ENCODE measurements around the gene P2RX5. TPM values are rescaled to one million over a fixed set of nuclear protein-coding genes. Genes with fewer than 3 reads are reported as not detected.

P2RX5 gene
- total and polyA plus RNA-seq, 2 experiments from 2014 or later = 7.5 to 13.6 TPM

GRCh38 chr17:3699951-3700350 is 4.0 kb upstream of the P2RX5 start (continued):
- TF ChIP-seq, protein P1, sequence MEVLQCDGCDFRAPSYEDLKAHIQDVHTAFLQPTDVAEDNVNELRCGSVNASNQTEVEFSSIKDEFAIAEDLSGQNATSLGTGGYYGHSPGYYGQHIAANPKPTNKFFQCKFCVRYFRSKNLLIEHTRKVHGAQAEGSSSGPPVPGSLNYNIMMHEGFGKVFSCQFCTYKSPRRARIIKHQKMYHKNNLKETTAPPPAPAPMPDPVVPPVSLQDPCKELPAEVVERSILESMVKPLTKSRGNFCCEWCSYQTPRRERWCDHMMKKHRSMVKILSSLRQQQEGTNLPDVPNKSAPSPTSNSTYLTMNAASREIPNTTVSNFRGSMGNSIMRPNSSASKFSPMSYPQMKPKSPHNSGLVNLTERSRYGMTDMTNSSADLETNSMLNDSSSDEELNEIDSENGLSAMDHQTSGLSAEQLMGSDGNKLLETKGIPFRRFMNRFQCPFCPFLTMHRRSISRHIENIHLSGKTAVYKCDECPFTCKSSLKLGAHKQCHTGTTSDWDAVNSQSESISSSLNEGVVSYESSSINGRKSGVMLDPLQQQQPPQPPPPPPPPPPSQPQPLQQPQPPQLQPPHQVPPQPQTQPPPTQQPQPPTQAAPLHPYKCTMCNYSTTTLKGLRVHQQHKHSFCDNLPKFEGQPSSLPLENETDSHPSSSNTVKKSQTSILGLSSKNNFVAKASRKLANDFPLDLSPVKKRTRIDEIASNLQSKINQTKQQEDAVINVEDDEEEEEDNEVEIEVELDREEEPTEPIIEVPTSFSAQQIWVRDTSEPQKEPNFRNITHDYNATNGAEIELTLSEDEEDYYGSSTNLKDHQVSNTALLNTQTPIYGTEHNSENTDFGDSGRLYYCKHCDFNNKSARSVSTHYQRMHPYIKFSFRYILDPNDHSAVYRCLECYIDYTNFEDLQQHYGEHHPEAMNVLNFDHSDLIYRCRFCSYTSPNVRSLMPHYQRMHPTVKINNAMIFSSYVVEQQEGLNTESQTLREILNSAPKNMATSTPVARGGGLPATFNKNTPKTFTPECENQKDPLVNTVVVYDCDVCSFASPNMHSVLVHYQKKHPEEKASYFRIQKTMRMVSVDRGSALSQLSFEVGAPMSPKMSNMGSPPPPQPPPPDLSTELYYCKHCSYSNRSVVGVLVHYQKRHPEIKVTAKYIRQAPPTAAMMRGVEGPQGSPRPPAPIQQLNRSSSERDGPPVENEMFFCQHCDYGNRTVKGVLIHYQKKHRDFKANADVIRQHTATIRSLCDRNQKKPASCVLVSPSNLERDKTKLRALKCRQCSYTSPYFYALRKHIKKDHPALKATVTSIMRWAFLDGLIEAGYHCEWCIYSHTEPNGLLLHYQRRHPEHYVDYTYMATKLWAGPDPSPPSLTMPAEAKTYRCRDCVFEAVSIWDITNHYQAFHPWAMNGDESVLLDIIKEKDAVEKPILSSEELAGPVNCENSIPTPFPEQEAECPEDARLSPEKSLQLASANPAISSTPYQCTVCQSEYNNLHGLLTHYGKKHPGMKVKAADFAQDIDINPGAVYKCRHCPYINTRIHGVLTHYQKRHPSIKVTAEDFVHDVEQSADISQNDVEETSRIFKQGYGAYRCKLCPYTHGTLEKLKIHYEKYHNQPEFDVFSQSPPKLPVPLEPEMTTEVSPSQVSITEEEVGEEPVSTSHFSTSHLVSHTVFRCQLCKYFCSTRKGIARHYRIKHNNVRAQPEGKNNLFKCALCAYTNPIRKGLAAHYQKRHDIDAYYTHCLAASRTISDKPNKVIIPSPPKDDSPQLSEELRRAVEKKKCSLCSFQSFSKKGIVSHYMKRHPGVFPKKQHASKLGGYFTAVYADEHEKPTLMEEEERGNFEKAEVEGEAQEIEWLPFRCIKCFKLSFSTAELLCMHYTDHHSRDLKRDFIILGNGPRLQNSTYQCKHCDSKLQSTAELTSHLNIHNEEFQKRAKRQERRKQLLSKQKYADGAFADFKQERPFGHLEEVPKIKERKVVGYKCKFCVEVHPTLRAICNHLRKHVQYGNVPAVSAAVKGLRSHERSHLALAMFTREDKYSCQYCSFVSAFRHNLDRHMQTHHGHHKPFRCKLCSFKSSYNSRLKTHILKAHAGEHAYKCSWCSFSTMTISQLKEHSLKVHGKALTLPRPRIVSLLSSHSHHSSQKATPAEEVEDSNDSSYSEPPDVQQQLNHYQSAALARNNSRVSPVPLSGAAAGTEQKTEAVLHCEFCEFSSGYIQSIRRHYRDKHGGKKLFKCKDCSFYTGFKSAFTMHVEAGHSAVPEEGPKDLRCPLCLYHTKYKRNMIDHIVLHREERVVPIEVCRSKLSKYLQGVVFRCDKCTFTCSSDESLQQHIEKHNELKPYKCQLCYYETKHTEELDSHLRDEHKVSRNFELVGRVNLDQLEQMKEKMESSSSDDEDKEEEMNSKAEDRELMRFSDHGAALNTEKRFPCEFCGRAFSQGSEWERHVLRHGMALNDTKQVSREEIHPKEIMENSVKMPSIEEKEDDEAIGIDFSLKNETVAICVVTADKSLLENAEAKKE (CRISPR knock-in tag; IDR thresholded peaks at IDR 0.05) = no peak
- no peak for TF ChIP-seq NANOG (IDR thresholded peaks at IDR 0.05; ENCODE audit: borderline replicate concordance)
- no peak for TF ChIP-seq EZH2phosphoT487 (IDR thresholded peaks at IDR 0.05; ENCODE audit: unreplicated experiment)
- TF ChIP-seq STAT1 (IDR thresholded peaks at IDR 0.05; ENCODE audit: unreplicated experiment) = no peak
- TF ChIP-seq POLR2AphosphoS5 (IDR thresholded peaks at IDR 0.05; ENCODE audit: low read depth) = no peak
- no peak for TF ChIP-seq ZNF331 (CRISPR knock-in tag; IDR thresholded peaks at IDR 0.05; ENCODE audit: low read depth)

DNA sequence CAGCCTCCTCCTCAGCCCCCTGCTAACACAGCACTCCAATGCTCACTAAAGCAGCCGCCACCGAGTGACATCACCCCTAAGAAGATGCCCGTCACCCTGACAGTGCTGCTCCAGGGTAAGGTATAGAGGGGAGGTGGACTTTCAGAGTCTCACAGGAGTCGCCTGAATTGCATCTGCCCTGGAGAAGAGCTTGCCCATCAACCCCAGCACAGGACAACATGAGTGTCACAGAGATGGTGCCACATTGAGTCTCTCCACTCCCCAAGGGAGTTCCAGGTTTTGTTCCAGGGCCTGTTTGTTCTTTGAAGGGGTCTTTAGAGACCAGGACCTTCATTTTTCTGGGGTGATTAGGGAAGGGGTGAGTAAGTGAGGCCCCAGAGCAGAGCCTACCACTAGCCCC is 2.2 kb upstream of the P2RX5 start:
- Histone ChIP-seq H3K27me3 (ENCODE audit: insufficient read depth) (peaks cover 25% of the 10 kb centered on the region), H3K36me3 (ENCODE audit: insufficient read depth) (no peaks in the 10 kb centered on the region), H4K20me1 (replicated peaks; ENCODE audit: insufficient read depth) (no peaks in the 10 kb centered on the region), H3K4me1 (ENCODE audit: insufficient read depth) (peaks cover 16% of the 10 kb centered on the region; the same call in 1 of the 2 replicates), H3K79me2 (replicated peaks; ENCODE audit: insufficient read depth) (no peaks in the 10 kb centered on the region), H3K27ac (ENCODE audit: low read depth) (no peak overlapping the region), H3K9me2 (ENCODE audit: insufficient read depth) (no peaks in the 10 kb centered on the region), H3K4me3 (no peak overlapping the region), H3F3A (replicated peaks; ENCODE audit: low read depth) (0 out of 2 replicates have a peak, but pooled peaks cover 7% of the 10 kb centered on the region), H2AFZ (no peak overlapping the region), H3K4me2 (no peak overlapping the region)
- Mint-ChIP-seq H3K4me3 (no peak overlapping the region), H3K27ac (no peak overlapping the region), H3K27me3 (ENCODE audit: insufficient read depth, low read depth, poor library complexity) (peaks cover 31% of the 10 kb centered on the region), H3K9me3 (peaks cover 13% of the 10 kb centered on the region; the same call in 2 of the 3 replicates), H3K4me1 (peaks cover 7% of the 10 kb centered on the region; the same call in 2 of the 3 replicates), H3K36me3 (ENCODE audit: low read depth) (peaks cover 14% of the 10 kb centered on the region)
- ATAC-seq (no peak), DNase-seq (ENCODE audit: low spot score) (no peak)
- TF ChIP-seq, protein P2, sequence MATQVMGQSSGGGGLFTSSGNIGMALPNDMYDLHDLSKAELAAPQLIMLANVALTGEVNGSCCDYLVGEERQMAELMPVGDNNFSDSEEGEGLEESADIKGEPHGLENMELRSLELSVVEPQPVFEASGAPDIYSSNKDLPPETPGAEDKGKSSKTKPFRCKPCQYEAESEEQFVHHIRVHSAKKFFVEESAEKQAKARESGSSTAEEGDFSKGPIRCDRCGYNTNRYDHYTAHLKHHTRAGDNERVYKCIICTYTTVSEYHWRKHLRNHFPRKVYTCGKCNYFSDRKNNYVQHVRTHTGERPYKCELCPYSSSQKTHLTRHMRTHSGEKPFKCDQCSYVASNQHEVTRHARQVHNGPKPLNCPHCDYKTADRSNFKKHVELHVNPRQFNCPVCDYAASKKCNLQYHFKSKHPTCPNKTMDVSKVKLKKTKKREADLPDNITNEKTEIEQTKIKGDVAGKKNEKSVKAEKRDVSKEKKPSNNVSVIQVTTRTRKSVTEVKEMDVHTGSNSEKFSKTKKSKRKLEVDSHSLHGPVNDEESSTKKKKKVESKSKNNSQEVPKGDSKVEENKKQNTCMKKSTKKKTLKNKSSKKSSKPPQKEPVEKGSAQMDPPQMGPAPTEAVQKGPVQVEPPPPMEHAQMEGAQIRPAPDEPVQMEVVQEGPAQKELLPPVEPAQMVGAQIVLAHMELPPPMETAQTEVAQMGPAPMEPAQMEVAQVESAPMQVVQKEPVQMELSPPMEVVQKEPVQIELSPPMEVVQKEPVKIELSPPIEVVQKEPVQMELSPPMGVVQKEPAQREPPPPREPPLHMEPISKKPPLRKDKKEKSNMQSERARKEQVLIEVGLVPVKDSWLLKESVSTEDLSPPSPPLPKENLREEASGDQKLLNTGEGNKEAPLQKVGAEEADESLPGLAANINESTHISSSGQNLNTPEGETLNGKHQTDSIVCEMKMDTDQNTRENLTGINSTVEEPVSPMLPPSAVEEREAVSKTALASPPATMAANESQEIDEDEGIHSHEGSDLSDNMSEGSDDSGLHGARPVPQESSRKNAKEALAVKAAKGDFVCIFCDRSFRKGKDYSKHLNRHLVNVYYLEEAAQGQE (IDR thresholded peaks at IDR 0.05; ENCODE audit: unreplicated experiment) = no peak
- TF ChIP-seq ETS1 (IDR thresholded peaks at IDR 0.05) (no peak), CREB1 (CRISPR knock-in tag; IDR thresholded peaks at IDR 0.05; ENCODE audit: low read depth) (no peak), EZH2 (IDR thresholded peaks at IDR 0.05; ENCODE audit: low read depth, unreplicated experiment) (no peak), STAT1 (IDR thresholded peaks at IDR 0.05; ENCODE audit: unreplicated experiment) (no peak), EZH2phosphoT487 (IDR thresholded peaks at IDR 0.05; ENCODE audit: unreplicated experiment) (no peak), ZNF114 (CRISPR knock-in tag; IDR thresholded peaks at IDR 0.05) (no peak), CTCF (conservative IDR thresholded peaks at IDR 0.05; ENCODE audit: low read depth in 2 of 2) (no peak), POLR2AphosphoS5 (IDR thresholded peaks at IDR 0.05; ENCODE audit: low read depth) (no peak)

Data from GM23338 (cell line).